Keratinocyte (primary cell): ENCODE results near the gene COL13A1. TPM values are rescaled to one million over a fixed set of nuclear protein-coding genes. Genes with fewer than 3 reads are reported as not detected.

Experiments
- DNase-seq: peaks from one replicate; pipeline ENCODE4 v3.0.0-alpha.2; 2011; ENCODE audit warnings: low read depth, missing footprints, low spot score
- FAIRE-seq: peaks from 2 replicates; lab custom pipeline; 2011; peaks lifted over from hg19 to GRCh38; lab: Jason Lieb, UNC
- H2AFZ ChIP-seq: 2 replicates; pipeline ENCODE4 v1.6.0; 2012; ENCODE audit warnings: low read length, control low read depth, inconsistent platforms; ENCODE audit not compliant: control insufficient read depth
- H3K27ac ChIP-seq: 2 replicates; pipeline ENCODE4 v1.5.1; 2011; ENCODE audit warnings: low read length; ENCODE audit not compliant: control insufficient read depth, insufficient read depth
- H3K27me3 ChIP-seq: 3 replicates; pipeline ENCODE4 v1.6.0; 2011; ENCODE audit warnings: low read length; ENCODE audit not compliant: control insufficient read depth, insufficient read depth; ENCODE audit errors: extremely low read depth
- H3K36me3 ChIP-seq, 2 experiments: 2 replicates in 1 of 2; 3 replicates in 1 of 2; pipeline ENCODE4 v1.5.1; 2011; ENCODE audit warnings: low read length in 2 of 2, mild to moderate bottlenecking in 1 of 2; ENCODE audit not compliant: control insufficient read depth in 2 of 2, insufficient read depth in 2 of 2; ENCODE audit errors: extremely low read depth in 1 of 2
- H3K4me1 ChIP-seq: 3 replicates; pipeline ENCODE4 v1.5.1; 2011; ENCODE audit warnings: low read length; ENCODE audit not compliant: control insufficient read depth, insufficient read depth; ENCODE audit errors: extremely low read depth
- H3K4me2 ChIP-seq: 3 replicates; pipeline ENCODE4 v1.6.0; 2011; ENCODE audit warnings: low read depth, low read length; ENCODE audit not compliant: control insufficient read depth, insufficient read depth; ENCODE audit errors: extremely low read depth
- H3K4me3 ChIP-seq, 3 experiments: fragments of 200-600 bp in 1 of 3; sonication (generic) in 1 of 3; 2 replicates in 2 of 3; 3 replicates in 1 of 3; pipeline ENCODE4 v1.5.1; 2011 to 2016; ENCODE audit warnings: low read length in 3 of 3, mild to moderate bottlenecking in 3 of 3, control low read depth in 2 of 3, inconsistent platforms in 1 of 3, low read depth in 1 of 3, mixed read lengths in 1 of 3, mixed run types in 1 of 3, moderate library complexity in 1 of 3; ENCODE audit not compliant: control insufficient read depth in 2 of 3, insufficient read depth in 2 of 3; ENCODE audit errors: extremely low read depth in 1 of 3
- H3K79me2 ChIP-seq: 2 replicates; pipeline ENCODE4 v1.6.0; 2012; ENCODE audit warnings: low read length; ENCODE audit not compliant: control insufficient read depth, insufficient read depth
- H3K9ac ChIP-seq: 3 replicates; pipeline ENCODE4 v1.6.0; 2011; ENCODE audit warnings: low read length; ENCODE audit not compliant: control insufficient read depth, insufficient read depth; ENCODE audit errors: extremely low read depth
- H3K9me1 ChIP-seq: 3 replicates; pipeline ENCODE4 v1.6.0; 2011; ENCODE audit warnings: low read length; ENCODE audit not compliant: control insufficient read depth, insufficient read depth; ENCODE audit errors: extremely low read depth
- H3K9me3 ChIP-seq: 2 replicates; pipeline ENCODE4 v1.5.1; 2012; ENCODE audit warnings: low read depth, low read length; ENCODE audit not compliant: control insufficient read depth
- H4K20me1 ChIP-seq: 3 replicates; pipeline ENCODE4 v1.6.0; 2011; ENCODE audit warnings: low read length; ENCODE audit not compliant: control insufficient read depth, insufficient read depth; ENCODE audit errors: extremely low read depth
- EZH2 ChIP-seq: IDR thresholded peaks from one replicate; pipeline ENCODE4 v1.6.1; 2012; ENCODE audit warnings: inconsistent platforms, mild to moderate bottlenecking, low read length, moderate library complexity
- dilution Hi-C: fragments of 300-500 bp; cut with MboI; formaldehyde crosslinking; loops from one replicate; pipeline ENCODE4 v1.7.0; 2020; ENCODE audit warnings: low sequenced_read_pairs; ENCODE audit not compliant: extremely low pct_ligation_motif_present
- polyA plus RNA-seq, 5 experiments: library from polyadenylated mRNA; depleted of rRNA in 3 of 5; stranded (reverse) in 3 of 5; stranded (forward) in 1 of 5; unstranded in 1 of 5; fragments of >200 nt; gene quantifications; 1 replicate in 1 of 5; 2 replicates in 3 of 5; 3 replicates in 1 of 5; pipeline versions ENCODE4 v1.2.1 to v1.2.3, GENCODE V29; 2011 to 2012; ENCODE audit warnings: missing spikeins in 2 of 5, low read depth in 1 of 5, low replicate concordance in 1 of 5
- TF ChIP-seq, protein P1 (sequence below), 3 experiments: IDR thresholded peaks in 1 of 3; conservative IDR thresholded peaks in 1 of 3; optimal IDR thresholded peaks in 1 of 3; 2 replicates in 2 of 3; 3 replicates in 1 of 3; pipeline versions ENCODE3 to v1.5.1; 2011; ENCODE audit warnings: low read length in 3 of 3, mild to moderate bottlenecking in 3 of 3, moderate library complexity in 2 of 3, control low read depth in 1 of 3, inconsistent platforms in 1 of 3; ENCODE audit not compliant: insufficient read depth in 2 of 3; ENCODE audit errors: extremely low read depth in 1 of 3

Gene COL13A1
- polyA plus RNA-seq, 1 donor (not counting 4 experiments of a cell fraction or from before 2014, with no cell fraction given), result 1.5 TPM

DNA sequence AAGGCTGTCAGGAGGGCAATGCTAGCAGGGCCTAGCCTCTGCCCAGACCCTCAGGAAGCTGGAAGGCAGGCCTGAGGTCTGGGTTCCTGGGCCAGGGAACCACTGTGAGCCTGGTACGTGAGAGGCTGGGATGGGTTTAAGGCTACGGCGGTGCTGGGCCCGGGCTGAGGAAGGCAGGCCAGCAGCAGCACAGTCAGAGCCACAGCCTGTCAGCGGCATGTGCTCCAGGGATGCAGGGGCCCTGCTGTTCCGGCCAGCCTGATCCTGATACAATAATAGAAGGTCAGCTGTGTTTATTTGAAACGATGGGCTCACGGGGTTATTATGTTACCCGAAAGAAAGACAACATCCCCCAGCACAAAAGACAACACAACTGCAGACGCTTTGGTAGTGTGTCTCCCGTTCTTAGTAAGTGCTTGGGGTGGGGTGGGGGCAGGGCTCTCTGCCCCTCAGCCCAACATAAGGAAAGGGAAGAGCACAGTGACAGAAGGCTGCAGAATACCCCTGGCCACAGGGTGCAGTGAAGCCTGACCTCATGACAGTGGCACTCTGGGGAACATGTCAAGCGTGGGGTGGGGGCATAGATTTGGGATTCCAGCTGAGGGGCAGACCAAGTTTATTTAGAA, 95.0 kb downstream of the COL13A1 start:
- Histone ChIP-seq H3K9ac (no peak overlapping the region), H3K9me1 (no peaks in the 10 kb centered on the region), H3K4me2 (no peak overlapping the region), H2AFZ (no peak overlapping the region), H3K4me3 (no peak overlapping the region), H3K79me2 (no peaks in the 10 kb centered on the region), H3K27ac (no peak overlapping the region), H3K36me3 (no peaks in the 10 kb centered on the region), H4K20me1 (no peaks in the 10 kb centered on the region), H3K27me3 (no peaks in the 10 kb centered on the region), H3K4me1 (peaks cover 14% of the 10 kb centered on the region), H3K9me3 (no peaks in the 10 kb centered on the region)
- DNase-seq, result no peak
- FAIRE-seq, result no peak
- dilution Hi-C loops, result no loop called here
- TF ChIP-seq, protein P1, sequence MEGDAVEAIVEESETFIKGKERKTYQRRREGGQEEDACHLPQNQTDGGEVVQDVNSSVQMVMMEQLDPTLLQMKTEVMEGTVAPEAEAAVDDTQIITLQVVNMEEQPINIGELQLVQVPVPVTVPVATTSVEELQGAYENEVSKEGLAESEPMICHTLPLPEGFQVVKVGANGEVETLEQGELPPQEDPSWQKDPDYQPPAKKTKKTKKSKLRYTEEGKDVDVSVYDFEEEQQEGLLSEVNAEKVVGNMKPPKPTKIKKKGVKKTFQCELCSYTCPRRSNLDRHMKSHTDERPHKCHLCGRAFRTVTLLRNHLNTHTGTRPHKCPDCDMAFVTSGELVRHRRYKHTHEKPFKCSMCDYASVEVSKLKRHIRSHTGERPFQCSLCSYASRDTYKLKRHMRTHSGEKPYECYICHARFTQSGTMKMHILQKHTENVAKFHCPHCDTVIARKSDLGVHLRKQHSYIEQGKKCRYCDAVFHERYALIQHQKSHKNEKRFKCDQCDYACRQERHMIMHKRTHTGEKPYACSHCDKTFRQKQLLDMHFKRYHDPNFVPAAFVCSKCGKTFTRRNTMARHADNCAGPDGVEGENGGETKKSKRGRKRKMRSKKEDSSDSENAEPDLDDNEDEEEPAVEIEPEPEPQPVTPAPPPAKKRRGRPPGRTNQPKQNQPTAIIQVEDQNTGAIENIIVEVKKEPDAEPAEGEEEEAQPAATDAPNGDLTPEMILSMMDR (optimal IDR thresholded peaks at IDR 0.05 in 1 of 3, IDR thresholded peaks at IDR 0.05 in 1 of 3, conservative IDR thresholded peaks at IDR 0.05 in 1 of 3; ENCODE audit: extremely low read depth in 1 of 3, insufficient read depth in 2 of 3, low read length in 3 of 3), result no peak
- TF ChIP-seq EZH2, result no peak

DNA sequence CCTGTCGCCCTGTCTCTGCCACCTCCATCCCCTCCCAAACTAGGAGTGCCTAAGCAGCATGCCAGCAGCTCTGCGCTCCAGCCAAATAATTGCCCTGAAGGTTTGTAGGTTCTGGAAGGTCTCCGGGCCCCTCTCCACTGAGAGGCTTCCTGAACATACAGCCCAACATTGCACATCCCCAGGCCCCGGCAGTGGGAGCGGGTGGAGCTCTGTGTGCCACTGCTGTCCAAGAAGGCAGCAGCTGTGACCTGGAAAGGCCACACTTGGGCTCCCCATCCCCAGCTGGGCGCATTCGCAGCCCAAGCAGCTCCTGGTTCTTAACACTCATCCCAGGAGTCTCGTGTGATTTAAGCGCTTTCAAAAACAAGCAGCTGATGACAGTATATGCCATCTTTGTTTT, 95.7 kb downstream of the COL13A1 start:
- DNase-seq (no peak), FAIRE-seq (no peak)
- Histone ChIP-seq H3K9me3 (no peaks in the 10 kb centered on the region), H3K27me3 (no peaks in the 10 kb centered on the region), H3K36me3 (no peaks in the 10 kb centered on the region), H3K4me3 (no peak overlapping the region), H3K79me2 (no peaks in the 10 kb centered on the region), H3K4me2 (no peak overlapping the region), H3K9ac (no peak overlapping the region), H3K27ac (no peak overlapping the region), H2AFZ (no peak overlapping the region), H4K20me1 (no peaks in the 10 kb centered on the region), H3K9me1 (no peaks in the 10 kb centered on the region), H3K4me1 (peaks cover 14% of the 10 kb centered on the region)
- TF ChIP-seq, protein P1 (optimal IDR thresholded peaks at IDR 0.05 in 1 of 3, IDR thresholded peaks at IDR 0.05 in 1 of 3, conservative IDR thresholded peaks at IDR 0.05 in 1 of 3; ENCODE audit: extremely low read depth in 1 of 3, insufficient read depth in 2 of 3, low read length in 3 of 3), result no peak
- no peak for TF ChIP-seq EZH2
- dilution Hi-C loops, result no loop called here
